Tibial nerve (tissue), 4 donors: ENCODE results near the gene OR52K2.

ENCODE experiments used
- CTCF ChIP-seq, 5 experiments: fragments of 200-600 bp in 3 of 5; fragments of 450-650 bp in 2 of 5; sonication (generic) in 3 of 5; IDR thresholded peaks; one replicate each; pipeline ENCODE4 v1.5.1; 2016 to 2019; ENCODE audit warnings: antibody characterized with exemption in 5 of 5, mild to moderate bottlenecking in 3 of 5, moderate library complexity in 2 of 5
- EP300 ChIP-seq, 2 donors: sonication (generic); formaldehyde crosslinking; IDR thresholded peaks; one replicate each; pipeline ENCODE4 v1.6.1; 2017; ENCODE audit warnings: antibody characterized with exemption in 2 of 2, mild to moderate bottlenecking in 1 of 2
- POLR2A ChIP-seq, 2 donors: fragments of 450-650 bp; IDR thresholded peaks; one replicate each; pipeline ENCODE4 v1.6.1; 2017; ENCODE audit warnings: antibody characterized with exemption in 2 of 2, mild to moderate bottlenecking in 2 of 2, moderate library complexity in 2 of 2

- TF ChIP-seq CTCF (IDR thresholded peaks at IDR 0.05) (no peak), POLR2A (IDR thresholded peaks at IDR 0.05) (no peak), EP300 (IDR thresholded peaks at IDR 0.05) (no peak)
These were observed 10.4 kb downstream of the OR52K2 start for GRCh38 chr11:4459500-4459899.
